Erythroblast (primary cell): ENCODE results near the gene CLDN20.

Experiments
- GATA1 ChIP-seq: IDR thresholded peaks from 2 replicates; pipeline ENCODE4 v1.6.1; 2011; ENCODE audit warnings: low read depth, mild to moderate bottlenecking, control low read depth, low read length, moderate library complexity
- POLR2A ChIP-seq: IDR thresholded peaks from 2 replicates; pipeline ENCODE4 v1.6.1; 2011; ENCODE audit warnings: mild to moderate bottlenecking, low read length

- TF ChIP-seq POLR2A, result no peak
- TF ChIP-seq GATA1, result no peak
Observed at GRCh38 chr6:155319902-155320301, 56.1 kb downstream of the CLDN20 start.
